HEK293T (cell line): ENCODE results near the gene NFASC.

Experiments used
- CTCF ChIA-PET: fragments of 350-600 bp; formaldehyde crosslinking; extraction: SDS; loops from one replicate; lab custom pipeline; 2021; ENCODE audit warnings: antibody characterized with exemption, inconsistent platforms; lab: Yijun Ruan, JAX
- POLR2A ChIA-PET: fragments of 350-600 bp; formaldehyde crosslinking; extraction: SDS; loops from one replicate; lab custom pipeline; 2020; ENCODE audit warnings: antibody characterized with exemption, inconsistent platforms; lab: Yijun Ruan, JAX
- DNase-seq: peaks from one replicate; pipeline ENCODE4 v3.0.0; 2012; ENCODE audit warnings: mixed read lengths; ENCODE audit errors: extremely low spot score
- ARNT ChIP-seq: fragments of 450-650 bp; IDR thresholded peaks from 2 replicates; pipeline ENCODE4 v1.6.1; 2017; ENCODE audit warnings: mild to moderate bottlenecking
- BHLHE40 ChIP-seq: fragments of 450-650 bp; IDR thresholded peaks from 2 replicates; pipeline ENCODE4 v1.6.1; 2016; ENCODE audit warnings: mild to moderate bottlenecking, moderate library complexity, borderline replicate concordance
- CTBP1 ChIP-seq: fragments of 450-650 bp; IDR thresholded peaks from 2 replicates; pipeline ENCODE4 v1.6.1; 2016; ENCODE audit warnings: borderline replicate concordance
- ELF4 ChIP-seq: fragments of 450-650 bp; IDR thresholded peaks from 2 replicates; pipeline ENCODE4 v1.6.1; 2017; ENCODE audit warnings: antibody characterized with exemption
- FOXA1 ChIP-seq: fragments of 450-650 bp; IDR thresholded peaks from 2 replicates; pipeline ENCODE4 v1.6.1; 2016; ENCODE audit warnings: mild to moderate bottlenecking
- FOXK2 ChIP-seq: fragments of 450-650 bp; IDR thresholded peaks from 2 replicates; pipeline ENCODE4 v1.6.1; 2016; ENCODE audit warnings: mild to moderate bottlenecking
- FOXM1 ChIP-seq: fragments of 450-650 bp; IDR thresholded peaks from 2 replicates; pipeline ENCODE4 v1.6.1; 2017; ENCODE audit warnings: mild to moderate bottlenecking, borderline replicate concordance
- HDGF ChIP-seq: fragments of 450-650 bp; IDR thresholded peaks from 2 replicates; pipeline ENCODE4 v1.6.1; 2017; ENCODE audit warnings: antibody characterized with exemption, borderline replicate concordance
- L3MBTL2 ChIP-seq: fragments of 450-650 bp; conservative IDR thresholded peaks from 2 replicates; pipeline ENCODE4 v1.6.1; 2016; ENCODE audit warnings: mild to moderate bottlenecking
- LEF1 ChIP-seq: fragments of 450-650 bp; IDR thresholded peaks from 2 replicates; pipeline ENCODE4 v1.6.1; 2017; ENCODE audit warnings: mild to moderate bottlenecking, borderline replicate concordance
- NFRKB ChIP-seq: fragments of 450-650 bp; IDR thresholded peaks from 2 replicates; pipeline ENCODE4 v1.6.1; 2016; ENCODE audit warnings: mild to moderate bottlenecking, moderate library complexity
- SP1 ChIP-seq: fragments of 450-650 bp; IDR thresholded peaks from 2 replicates; pipeline ENCODE4 v1.6.1; 2017
- SUZ12 ChIP-seq: fragments of 450-650 bp; IDR thresholded peaks from 2 replicates; pipeline ENCODE4 v1.6.1; 2016; ENCODE audit warnings: mild to moderate bottlenecking
- TARDBP ChIP-seq: fragments of 450-650 bp; IDR thresholded peaks from 2 replicates; pipeline ENCODE4 v1.6.1; 2016
- ZNF384 ChIP-seq: fragments of 450-650 bp; IDR thresholded peaks from 2 replicates; pipeline ENCODE4 v1.6.1; 2016
- TF ChIP-seq, protein P1 (sequence below): fragments of 450-650 bp; IDR thresholded peaks from 2 replicates; pipeline ENCODE4 v1.6.1; 2016

NFASC gene

DNA sequence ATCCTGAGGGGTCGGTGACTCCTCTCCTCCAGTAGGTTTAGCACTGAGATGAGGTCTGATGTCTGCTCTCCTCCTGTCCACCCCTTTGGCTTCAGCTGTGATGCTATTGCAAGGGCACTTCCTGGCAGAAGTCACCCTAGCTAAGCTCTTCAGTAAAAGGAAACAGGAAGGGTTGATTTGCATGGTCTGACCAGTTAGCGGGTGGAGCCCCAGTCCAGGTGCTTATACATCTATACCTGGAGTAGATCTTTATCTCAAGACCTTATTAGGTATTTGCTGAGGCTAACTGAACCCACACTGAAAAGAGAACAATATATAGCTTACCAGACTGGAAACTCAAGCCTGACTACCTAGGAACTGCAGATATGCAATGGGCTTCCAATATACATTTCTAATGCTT is 28.9 kb upstream of the NFASC start:
- POLR2A ChIA-PET, result no interaction called here
- TF ChIP-seq HDGF (no peak), FOXA1 (no peak), SP1 (no peak), ARNT (no peak), FOXM1 (no peak), L3MBTL2 (no peak), LEF1 (no peak), CTBP1 (no peak), ELF4 (no peak), SUZ12 (no peak), FOXK2 (no peak), NFRKB (no peak), BHLHE40 (no peak), ZNF384 (no peak), TARDBP (no peak)
- TF ChIP-seq, protein P1, sequence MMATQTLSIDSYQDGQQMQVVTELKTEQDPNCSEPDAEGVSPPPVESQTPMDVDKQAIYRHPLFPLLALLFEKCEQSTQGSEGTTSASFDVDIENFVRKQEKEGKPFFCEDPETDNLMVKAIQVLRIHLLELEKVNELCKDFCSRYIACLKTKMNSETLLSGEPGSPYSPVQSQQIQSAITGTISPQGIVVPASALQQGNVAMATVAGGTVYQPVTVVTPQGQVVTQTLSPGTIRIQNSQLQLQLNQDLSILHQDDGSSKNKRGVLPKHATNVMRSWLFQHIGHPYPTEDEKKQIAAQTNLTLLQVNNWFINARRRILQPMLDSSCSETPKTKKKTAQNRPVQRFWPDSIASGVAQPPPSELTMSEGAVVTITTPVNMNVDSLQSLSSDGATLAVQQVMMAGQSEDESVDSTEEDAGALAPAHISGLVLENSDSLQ, result no peak
- DNase-seq, result no peak
- CTCF ChIA-PET, result interaction anchor here (1.2 kb wide), 1 partner anchor 100 kb away, joined by 3 read pairs; no protein-coding TSS in a partner anchor

DNA sequence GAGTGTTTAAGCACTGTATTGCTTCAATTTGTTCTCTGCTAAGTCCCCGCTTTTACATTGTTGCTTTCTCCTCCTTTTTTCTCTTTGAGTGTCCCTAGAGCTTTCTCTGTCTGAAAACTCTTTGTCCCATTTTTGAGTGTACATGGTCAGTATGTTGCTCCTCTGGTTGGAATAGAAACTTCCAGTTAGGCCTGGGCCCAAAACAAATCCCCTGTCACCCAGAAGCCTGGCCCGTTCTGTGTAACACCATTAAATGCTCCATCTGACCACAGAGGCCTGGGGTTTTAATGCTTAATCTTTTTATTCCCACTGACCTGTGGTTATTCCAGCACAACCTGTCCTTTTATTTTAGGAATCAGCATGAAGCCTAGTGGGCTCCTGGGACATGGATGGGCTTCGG is 28.3 kb upstream of the NFASC start:
- TF ChIP-seq ZNF384 (no peak), NFRKB (no peak), SP1 (no peak), L3MBTL2 (no peak), TARDBP (no peak), SUZ12 (no peak), FOXK2 (no peak), BHLHE40 (no peak), ARNT (no peak), FOXM1 (no peak), HDGF (no peak), LEF1 (no peak), CTBP1 (no peak), ELF4 (no peak), FOXA1 (no peak)
- TF ChIP-seq, protein P1, result no peak
- no peak for DNase-seq
- ChIA-PET CTCF (no interaction called here), POLR2A (no interaction called here)

DNA sequence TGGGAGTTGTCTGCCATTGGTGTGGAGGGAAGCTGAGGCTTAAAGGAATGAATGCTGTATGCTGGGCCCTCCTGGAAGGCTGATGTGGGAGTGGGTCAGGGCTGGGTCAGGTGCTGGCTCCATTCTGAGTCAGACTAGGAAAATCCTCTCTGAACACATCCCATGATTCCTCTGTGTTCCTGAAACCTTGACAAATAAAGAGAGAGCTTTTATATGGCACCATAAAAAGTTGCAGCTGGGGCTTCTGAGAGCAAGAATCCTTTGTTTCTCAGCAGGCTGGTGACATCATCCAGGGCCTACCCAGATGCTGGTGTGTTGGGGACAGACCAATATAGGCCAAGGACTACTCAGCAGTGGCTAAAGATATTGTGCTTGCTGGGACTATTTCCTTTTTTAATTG is 27.8 kb upstream of the NFASC start:
- TF ChIP-seq BHLHE40, result no peak
- TF ChIP-seq SP1, result no peak
- TF ChIP-seq TARDBP, result no peak
- TF ChIP-seq ELF4, result no peak
- TF ChIP-seq HDGF, result no peak
- TF ChIP-seq LEF1, result no peak
- no peak for TF ChIP-seq FOXA1
- ChIA-PET POLR2A (no interaction called here), CTCF (no interaction called here)
- no peak for DNase-seq

DNA sequence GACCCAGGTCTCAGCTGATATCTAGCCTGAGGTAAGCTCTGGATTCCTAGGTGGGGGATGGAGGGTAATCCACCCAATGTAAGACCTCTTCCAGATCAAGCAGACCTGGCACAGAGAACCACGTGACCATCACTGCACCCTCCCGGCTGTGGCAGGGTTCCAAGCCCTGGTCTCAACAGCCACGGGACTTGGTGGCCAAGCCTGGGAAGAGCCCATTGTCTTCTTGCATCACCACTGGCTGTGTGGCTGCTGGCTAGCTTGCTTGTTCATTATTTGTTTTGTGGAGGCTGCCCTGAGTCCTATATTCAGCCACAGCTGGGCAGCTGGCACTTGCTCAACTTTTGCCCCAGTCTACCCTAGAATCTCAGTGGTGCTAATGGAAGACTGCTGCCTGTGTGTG is 24.1 kb upstream of the NFASC start:
- CTCF ChIA-PET, result no interaction called here
- DNase-seq, result no peak
- TF ChIP-seq LEF1 (no peak), FOXM1 (no peak), BHLHE40 (no peak), FOXK2 (no peak), HDGF (no peak), ZNF384 (no peak), L3MBTL2 (no peak)
- POLR2A ChIA-PET, result no interaction called here

DNA sequence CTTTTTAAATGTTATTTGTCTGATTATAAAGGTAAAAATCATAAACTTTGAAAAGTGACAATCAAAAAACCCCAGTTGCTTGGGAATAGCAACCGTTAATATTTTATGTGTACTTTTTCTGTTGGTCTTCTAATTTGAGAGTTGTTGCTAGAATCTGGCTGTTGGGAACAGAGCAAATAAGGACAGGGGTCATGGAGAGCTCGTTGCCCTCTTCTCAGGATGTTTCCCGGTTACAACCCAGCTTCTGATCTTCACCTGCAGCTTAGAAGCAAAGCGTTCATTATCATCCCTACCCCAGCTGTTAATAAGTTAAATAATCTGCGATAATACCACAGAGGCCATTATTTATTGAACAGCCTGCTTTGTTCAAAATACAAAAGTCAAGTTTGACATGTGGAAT is 22.1 kb upstream of the NFASC start:
- DNase-seq, result no peak
- POLR2A ChIA-PET, result no interaction called here
- CTCF ChIA-PET, result no interaction called here
- TF ChIP-seq ELF4 (no peak), FOXA1 (no peak), BHLHE40 (no peak), SUZ12 (no peak), NFRKB (no peak), ARNT (no peak), HDGF (no peak), CTBP1 (no peak), L3MBTL2 (no peak), LEF1 (no peak), ZNF384 (no peak), TARDBP (no peak), FOXM1 (no peak)
- TF ChIP-seq, protein P1, result no peak

DNA sequence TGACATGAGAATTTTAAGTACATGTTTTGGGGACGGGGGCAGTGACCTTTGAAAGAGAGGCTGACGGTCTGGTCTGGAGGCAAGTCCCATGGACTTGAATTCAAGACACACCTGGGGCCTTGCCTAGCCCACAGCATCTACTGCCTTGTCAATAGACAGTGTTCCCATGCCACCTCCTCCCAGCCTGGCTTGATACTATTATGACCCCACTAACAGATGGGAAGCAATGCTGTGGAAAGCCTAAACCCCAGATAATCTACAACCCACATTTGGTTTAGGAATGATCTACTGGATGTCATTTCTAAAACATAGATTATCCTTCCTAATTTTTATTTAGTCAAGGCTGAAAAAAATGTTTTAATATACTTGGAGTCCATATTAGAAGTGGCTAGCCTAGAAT is 17.8 kb upstream of the NFASC start:
- ChIA-PET CTCF (no interaction called here), POLR2A (no interaction called here)
- TF ChIP-seq FOXA1 (no peak), ARNT (no peak), HDGF (no peak), NFRKB (no peak)
- TF ChIP-seq, protein P1, result no peak
- no peak for DNase-seq
